ENCODE data around the gene RETREG1. TPM values are rescaled to one million over a fixed set of nuclear protein-coding genes. Genes with fewer than 3 reads are reported as not detected.

Gene RETREG1
- total and polyA plus RNA-seq, 2 experiments from 2014 or later = 2.3 to 3.6 TPM

- Mint-ChIP-seq H3K4me3 (no peak overlapping the region), H3K27ac (no peak overlapping the region), H3K4me1 (peaks cover 7% of the 10 kb centered on the region; the same call in 1 of the 3 replicates), H3K27me3 (ENCODE audit: insufficient read depth, low read depth, poor library complexity) (no peaks in the 10 kb centered on the region), H3K9me3 (no peaks in the 10 kb centered on the region), H3K36me3 (ENCODE audit: low read depth) (peaks cover 59% of the 10 kb centered on the region)
- TF ChIP-seq EZH2phosphoT487 (IDR thresholded peaks at IDR 0.05; ENCODE audit: unreplicated experiment) = no peak
- TF ChIP-seq EZH2 (IDR thresholded peaks at IDR 0.05; ENCODE audit: low read depth, unreplicated experiment) = no peak
- TF ChIP-seq POLR2AphosphoS5 (IDR thresholded peaks at IDR 0.05; ENCODE audit: low read depth) = no peak
- TF ChIP-seq, protein P1, sequence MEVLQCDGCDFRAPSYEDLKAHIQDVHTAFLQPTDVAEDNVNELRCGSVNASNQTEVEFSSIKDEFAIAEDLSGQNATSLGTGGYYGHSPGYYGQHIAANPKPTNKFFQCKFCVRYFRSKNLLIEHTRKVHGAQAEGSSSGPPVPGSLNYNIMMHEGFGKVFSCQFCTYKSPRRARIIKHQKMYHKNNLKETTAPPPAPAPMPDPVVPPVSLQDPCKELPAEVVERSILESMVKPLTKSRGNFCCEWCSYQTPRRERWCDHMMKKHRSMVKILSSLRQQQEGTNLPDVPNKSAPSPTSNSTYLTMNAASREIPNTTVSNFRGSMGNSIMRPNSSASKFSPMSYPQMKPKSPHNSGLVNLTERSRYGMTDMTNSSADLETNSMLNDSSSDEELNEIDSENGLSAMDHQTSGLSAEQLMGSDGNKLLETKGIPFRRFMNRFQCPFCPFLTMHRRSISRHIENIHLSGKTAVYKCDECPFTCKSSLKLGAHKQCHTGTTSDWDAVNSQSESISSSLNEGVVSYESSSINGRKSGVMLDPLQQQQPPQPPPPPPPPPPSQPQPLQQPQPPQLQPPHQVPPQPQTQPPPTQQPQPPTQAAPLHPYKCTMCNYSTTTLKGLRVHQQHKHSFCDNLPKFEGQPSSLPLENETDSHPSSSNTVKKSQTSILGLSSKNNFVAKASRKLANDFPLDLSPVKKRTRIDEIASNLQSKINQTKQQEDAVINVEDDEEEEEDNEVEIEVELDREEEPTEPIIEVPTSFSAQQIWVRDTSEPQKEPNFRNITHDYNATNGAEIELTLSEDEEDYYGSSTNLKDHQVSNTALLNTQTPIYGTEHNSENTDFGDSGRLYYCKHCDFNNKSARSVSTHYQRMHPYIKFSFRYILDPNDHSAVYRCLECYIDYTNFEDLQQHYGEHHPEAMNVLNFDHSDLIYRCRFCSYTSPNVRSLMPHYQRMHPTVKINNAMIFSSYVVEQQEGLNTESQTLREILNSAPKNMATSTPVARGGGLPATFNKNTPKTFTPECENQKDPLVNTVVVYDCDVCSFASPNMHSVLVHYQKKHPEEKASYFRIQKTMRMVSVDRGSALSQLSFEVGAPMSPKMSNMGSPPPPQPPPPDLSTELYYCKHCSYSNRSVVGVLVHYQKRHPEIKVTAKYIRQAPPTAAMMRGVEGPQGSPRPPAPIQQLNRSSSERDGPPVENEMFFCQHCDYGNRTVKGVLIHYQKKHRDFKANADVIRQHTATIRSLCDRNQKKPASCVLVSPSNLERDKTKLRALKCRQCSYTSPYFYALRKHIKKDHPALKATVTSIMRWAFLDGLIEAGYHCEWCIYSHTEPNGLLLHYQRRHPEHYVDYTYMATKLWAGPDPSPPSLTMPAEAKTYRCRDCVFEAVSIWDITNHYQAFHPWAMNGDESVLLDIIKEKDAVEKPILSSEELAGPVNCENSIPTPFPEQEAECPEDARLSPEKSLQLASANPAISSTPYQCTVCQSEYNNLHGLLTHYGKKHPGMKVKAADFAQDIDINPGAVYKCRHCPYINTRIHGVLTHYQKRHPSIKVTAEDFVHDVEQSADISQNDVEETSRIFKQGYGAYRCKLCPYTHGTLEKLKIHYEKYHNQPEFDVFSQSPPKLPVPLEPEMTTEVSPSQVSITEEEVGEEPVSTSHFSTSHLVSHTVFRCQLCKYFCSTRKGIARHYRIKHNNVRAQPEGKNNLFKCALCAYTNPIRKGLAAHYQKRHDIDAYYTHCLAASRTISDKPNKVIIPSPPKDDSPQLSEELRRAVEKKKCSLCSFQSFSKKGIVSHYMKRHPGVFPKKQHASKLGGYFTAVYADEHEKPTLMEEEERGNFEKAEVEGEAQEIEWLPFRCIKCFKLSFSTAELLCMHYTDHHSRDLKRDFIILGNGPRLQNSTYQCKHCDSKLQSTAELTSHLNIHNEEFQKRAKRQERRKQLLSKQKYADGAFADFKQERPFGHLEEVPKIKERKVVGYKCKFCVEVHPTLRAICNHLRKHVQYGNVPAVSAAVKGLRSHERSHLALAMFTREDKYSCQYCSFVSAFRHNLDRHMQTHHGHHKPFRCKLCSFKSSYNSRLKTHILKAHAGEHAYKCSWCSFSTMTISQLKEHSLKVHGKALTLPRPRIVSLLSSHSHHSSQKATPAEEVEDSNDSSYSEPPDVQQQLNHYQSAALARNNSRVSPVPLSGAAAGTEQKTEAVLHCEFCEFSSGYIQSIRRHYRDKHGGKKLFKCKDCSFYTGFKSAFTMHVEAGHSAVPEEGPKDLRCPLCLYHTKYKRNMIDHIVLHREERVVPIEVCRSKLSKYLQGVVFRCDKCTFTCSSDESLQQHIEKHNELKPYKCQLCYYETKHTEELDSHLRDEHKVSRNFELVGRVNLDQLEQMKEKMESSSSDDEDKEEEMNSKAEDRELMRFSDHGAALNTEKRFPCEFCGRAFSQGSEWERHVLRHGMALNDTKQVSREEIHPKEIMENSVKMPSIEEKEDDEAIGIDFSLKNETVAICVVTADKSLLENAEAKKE (CRISPR knock-in tag; IDR thresholded peaks at IDR 0.05) = no peak
- Histone ChIP-seq H3K79me2 (replicated peaks; ENCODE audit: insufficient read depth) (peaks cover 34% of the 10 kb centered on the region), H3K36me3 (ENCODE audit: insufficient read depth) (peaks cover 13% of the 10 kb centered on the region; the same call in 1 of the 2 replicates), H3K27me3 (ENCODE audit: insufficient read depth) (no peaks in the 10 kb centered on the region), H2AFZ (no peak overlapping the region), H3F3A (replicated peaks; ENCODE audit: low read depth) (no peaks in the 10 kb centered on the region), H4K20me1 (replicated peaks; ENCODE audit: insufficient read depth) (0 out of 2 replicates have a peak, but pooled peaks cover 3% of the 10 kb centered on the region), H3K4me3 (no peak overlapping the region), H3K9me2 (ENCODE audit: insufficient read depth) (no peaks in the 10 kb centered on the region), H3K4me1 (ENCODE audit: insufficient read depth) (no peaks in the 10 kb centered on the region), H3K27ac (ENCODE audit: low read depth) (no peak overlapping the region), H3K4me2 (no peak overlapping the region)
- DNase-seq (ENCODE audit: low spot score) = no peak
- ATAC-seq = no peak
These were observed 162.1 kb downstream of the RETREG1 start for GRCh38 chr5:16454686-16455085.

GRCh38 chr5:16453609-16454008 lies 163.2 kb downstream of the RETREG1 start:
- Histone ChIP-seq H3F3A (replicated peaks; ENCODE audit: low read depth) (no peaks in the 10 kb centered on the region), H2AFZ (no peak overlapping the region), H3K36me3 (ENCODE audit: insufficient read depth) (peaks cover 13% of the 10 kb centered on the region; the same call in 1 of the 2 replicates), H3K27ac (ENCODE audit: low read depth) (no peak overlapping the region), H3K4me3 (no peak overlapping the region), H3K4me2 (no peak overlapping the region), H3K9me2 (ENCODE audit: insufficient read depth) (no peaks in the 10 kb centered on the region), H4K20me1 (replicated peaks; ENCODE audit: insufficient read depth) (no peaks in the 10 kb centered on the region), H3K4me1 (ENCODE audit: insufficient read depth) (no peaks in the 10 kb centered on the region), H3K27me3 (ENCODE audit: insufficient read depth) (no peaks in the 10 kb centered on the region), H3K79me2 (replicated peaks; ENCODE audit: insufficient read depth) (peaks cover 26% of the 10 kb centered on the region)
- DNase-seq (ENCODE audit: low spot score) (peak; percentile 23), ATAC-seq (no peak)
- H3K9me3 Mint-ChIP-seq = no peaks in the 10 kb centered on the region
- no peak overlapping the region for H3K4me3 Mint-ChIP-seq
- TF ChIP-seq ZNF331 (CRISPR knock-in tag; IDR thresholded peaks at IDR 0.05; ENCODE audit: low read depth) = no peak
- TF ChIP-seq, protein P2, sequence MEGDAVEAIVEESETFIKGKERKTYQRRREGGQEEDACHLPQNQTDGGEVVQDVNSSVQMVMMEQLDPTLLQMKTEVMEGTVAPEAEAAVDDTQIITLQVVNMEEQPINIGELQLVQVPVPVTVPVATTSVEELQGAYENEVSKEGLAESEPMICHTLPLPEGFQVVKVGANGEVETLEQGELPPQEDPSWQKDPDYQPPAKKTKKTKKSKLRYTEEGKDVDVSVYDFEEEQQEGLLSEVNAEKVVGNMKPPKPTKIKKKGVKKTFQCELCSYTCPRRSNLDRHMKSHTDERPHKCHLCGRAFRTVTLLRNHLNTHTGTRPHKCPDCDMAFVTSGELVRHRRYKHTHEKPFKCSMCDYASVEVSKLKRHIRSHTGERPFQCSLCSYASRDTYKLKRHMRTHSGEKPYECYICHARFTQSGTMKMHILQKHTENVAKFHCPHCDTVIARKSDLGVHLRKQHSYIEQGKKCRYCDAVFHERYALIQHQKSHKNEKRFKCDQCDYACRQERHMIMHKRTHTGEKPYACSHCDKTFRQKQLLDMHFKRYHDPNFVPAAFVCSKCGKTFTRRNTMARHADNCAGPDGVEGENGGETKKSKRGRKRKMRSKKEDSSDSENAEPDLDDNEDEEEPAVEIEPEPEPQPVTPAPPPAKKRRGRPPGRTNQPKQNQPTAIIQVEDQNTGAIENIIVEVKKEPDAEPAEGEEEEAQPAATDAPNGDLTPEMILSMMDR (conservative IDR thresholded peaks at IDR 0.05; ENCODE audit: low read depth in 2 of 2) = peak; percentile 25 to 51; a peak in 3 of 4 replicates
- H3K27ac Mint-ChIP-seq = no peak overlapping the region
- H3K27me3 Mint-ChIP-seq (ENCODE audit: insufficient read depth, low read depth, poor library complexity) = no peaks in the 10 kb centered on the region
- H3K36me3 Mint-ChIP-seq (ENCODE audit: low read depth) = peaks cover 68% of the 10 kb centered on the region
- peaks cover 7% of the 10 kb centered on the region; the same call in 1 of the 3 replicates for H3K4me1 Mint-ChIP-seq

Measured in GM23338 (cell line).